H9 (cell line): ENCODE measurements around the gene LARGE1. TPM values are rescaled to one million over a fixed set of nuclear protein-coding genes. Genes with fewer than 3 reads are reported as not detected.

Experiments used
- DNase-seq: peaks from one replicate; pipeline ENCODE4 v3.0.0-alpha.2; 2017
- H2AFZ ChIP-seq: one replicate; pipeline ENCODE4 v1.6.1; 2013; ENCODE audit warnings: mild to moderate bottlenecking, low read length, control low read depth, moderate library complexity
- H2AK5ac ChIP-seq: 2 replicates; pipeline ENCODE4 v1.6.1; 2013; ENCODE audit warnings: low read length, control low read depth, mixed read lengths; ENCODE audit not compliant: insufficient read length
- H2BK120ac ChIP-seq: one replicate; pipeline ENCODE4 v1.6.1; 2013; ENCODE audit warnings: low read depth, mild to moderate bottlenecking, low read length, control low read depth, inconsistent platforms; ENCODE audit not compliant: poor library complexity, severe bottlenecking
- H2BK12ac ChIP-seq: 2 replicates; pipeline ENCODE4 v1.6.1; 2013; ENCODE audit warnings: low read length, control low read depth, mixed read lengths, low read depth; ENCODE audit not compliant: insufficient read length
- H2BK15ac ChIP-seq: 2 replicates; pipeline ENCODE4 v1.6.1; 2013; ENCODE audit warnings: low read depth, low read length, control low read depth
- H2BK20ac ChIP-seq: one replicate; pipeline ENCODE4 v1.6.1; 2013; ENCODE audit warnings: low read depth, mild to moderate bottlenecking, low read length, control low read depth, inconsistent platforms; ENCODE audit not compliant: poor library complexity, severe bottlenecking
- H2BK5ac ChIP-seq: 2 replicates; pipeline ENCODE4 v1.6.1; 2013; ENCODE audit warnings: low read length, control low read depth, mixed read lengths; ENCODE audit not compliant: insufficient read length
- H3K14ac ChIP-seq: 2 replicates; pipeline ENCODE4 v1.6.1; 2013; ENCODE audit warnings: low read length, control low read depth; ENCODE audit not compliant: insufficient read depth
- H3K18ac ChIP-seq: 2 replicates; pipeline ENCODE4 v1.6.1; 2013; ENCODE audit warnings: low read depth, mild to moderate bottlenecking, mixed read lengths, low read length, control low read depth; ENCODE audit not compliant: insufficient read length
- H3K23ac ChIP-seq: 2 replicates; pipeline ENCODE4 v1.6.1; 2013; ENCODE audit warnings: low read length, control low read depth, mixed read lengths, low read depth; ENCODE audit not compliant: insufficient read length
- H3K23me2 ChIP-seq: 2 replicates; pipeline ENCODE4 v1.6.1; 2013; ENCODE audit warnings: low read depth, mild to moderate bottlenecking, mixed read lengths, low read length, control low read depth; ENCODE audit not compliant: insufficient read length, poor library complexity, severe bottlenecking
- H3K27ac ChIP-seq: 2 replicates; pipeline ENCODE4 v1.5.1; 2013; ENCODE audit warnings: low read length, control low read depth, mixed read lengths, low read depth; ENCODE audit not compliant: insufficient read length
- H3K27me3 ChIP-seq: 2 replicates; pipeline ENCODE4 v1.6.1; 2013; ENCODE audit warnings: low read length, control low read depth, inconsistent platforms; ENCODE audit not compliant: insufficient read depth
- H3K4ac ChIP-seq: 2 replicates; pipeline ENCODE4 v1.6.1; 2013; ENCODE audit warnings: low read depth, mild to moderate bottlenecking, control low read depth, inconsistent platforms, low read length, moderate library complexity
- H3K4me1 ChIP-seq: 2 replicates; pipeline ENCODE4 v1.6.1; 2013; ENCODE audit warnings: low read length, control low read depth, inconsistent platforms; ENCODE audit not compliant: insufficient read depth
- H3K4me2 ChIP-seq: 2 replicates; pipeline ENCODE4 v1.6.1; 2013; ENCODE audit warnings: low read length, control low read depth, mixed read lengths; ENCODE audit not compliant: insufficient read length, insufficient read depth
- H3K56ac ChIP-seq: 2 replicates; pipeline ENCODE4 v1.6.1; 2013; ENCODE audit warnings: low read depth, mild to moderate bottlenecking, mixed read lengths, low read length, control low read depth; ENCODE audit not compliant: insufficient read length
- H3K79me1 ChIP-seq: 2 replicates; pipeline ENCODE4 v1.6.1; 2013; ENCODE audit warnings: low read depth, mild to moderate bottlenecking, moderate library complexity, low read length, control low read depth, inconsistent platforms; ENCODE audit not compliant: insufficient read depth, poor library complexity, severe bottlenecking
- H3K79me2 ChIP-seq: 2 replicates; pipeline ENCODE4 v1.6.1; 2013; ENCODE audit warnings: low read length, control low read depth, inconsistent platforms; ENCODE audit not compliant: insufficient read depth
- H3K9ac ChIP-seq: 2 replicates; pipeline ENCODE4 v1.6.1; 2013; ENCODE audit warnings: low read length, control low read depth, mixed read lengths; ENCODE audit not compliant: insufficient read length; ENCODE audit errors: extremely low read depth
- H3K9me3 ChIP-seq: one replicate; pipeline ENCODE4 v1.6.1; 2013; ENCODE audit warnings: low read depth, low read length, inconsistent platforms; ENCODE audit not compliant: control insufficient read depth
- H3T11ph ChIP-seq: one replicate; pipeline ENCODE4 v1.6.1; 2013; ENCODE audit warnings: mild to moderate bottlenecking, low read length, control low read depth, inconsistent platforms
- H4K20me1 ChIP-seq: one replicate; pipeline ENCODE4 v1.6.1; 2013; ENCODE audit not compliant: control insufficient read depth, insufficient read length, insufficient read depth
- H4K5ac ChIP-seq: 2 replicates; pipeline ENCODE4 v1.6.1; 2013; ENCODE audit warnings: low read depth, mild to moderate bottlenecking, mixed read lengths, low read length, control low read depth; ENCODE audit not compliant: insufficient read length
- H4K8ac ChIP-seq: replicated peaks from 2 replicates; pipeline ENCODE4 v1.6.1; 2013; ENCODE audit warnings: low read length, control low read depth, mixed read lengths, low read depth; ENCODE audit not compliant: insufficient read length
- H4K91ac ChIP-seq: 2 replicates; pipeline ENCODE4 v1.6.1; 2013; ENCODE audit warnings: low read depth, mild to moderate bottlenecking, moderate library complexity, mixed read lengths, low read length, control low read depth; ENCODE audit not compliant: insufficient read length
- H3K27ac Mint-ChIP-seq, 3 experiments: 2 replicates in 2 of 3; 3 replicates in 1 of 3; pipeline ENCODE4 v1.8.0; 2020 to 2021; ENCODE audit warnings: mixed read lengths in 3 of 3, mild to moderate bottlenecking in 1 of 3, moderate library complexity in 1 of 3
- H3K27me3 Mint-ChIP-seq: 2 replicates; pipeline ENCODE4 v1.8.0; 2021; ENCODE audit warnings: low read depth, mild to moderate bottlenecking, moderate library complexity, mixed read lengths
- H3K36me3 Mint-ChIP-seq, 3 experiments: 2 replicates in 2 of 3; 3 replicates in 1 of 3; pipeline ENCODE4 v1.8.0; 2020 to 2021; ENCODE audit warnings: low read depth in 3 of 3, mixed read lengths in 3 of 3; ENCODE audit not compliant: insufficient read depth in 1 of 3
- H3K4me1 Mint-ChIP-seq, 2 experiments: 2 replicates each; pipeline ENCODE4 v1.8.0; 2020; ENCODE audit warnings: mixed read lengths in 2 of 2
- H3K4me3 Mint-ChIP-seq, 2 experiments: 2 replicates in 1 of 2; 3 replicates in 1 of 2; pipeline ENCODE4 v1.8.0; 2020 to 2021; ENCODE audit warnings: mild to moderate bottlenecking in 2 of 2, mixed read lengths in 2 of 2, moderate library complexity in 1 of 2
- H3K9me3 Mint-ChIP-seq, 2 experiments: 2 replicates in 1 of 2; 3 replicates in 1 of 2; pipeline ENCODE4 v1.8.0; 2020; ENCODE audit warnings: mild to moderate bottlenecking in 2 of 2, mixed read lengths in 2 of 2, moderate library complexity in 1 of 2
- WGBS: extraction: QIAGEN DNeasy Blood & Tissue Kit; methylation state at CpG from one replicate; pipeline ENCODE4 v1.1.7; 2013; ENCODE audit warnings: missing lambda C conversion rate, low lambda C conversion rate, mixed read lengths; ENCODE audit not compliant: insufficient read length; ENCODE audit errors: extremely low coverage; 5-methylcytosine and 5-hydroxymethylcytosine counted together
- total RNA-seq: library from RNA; stranded (reverse); gene quantifications from 2 replicates; pipeline ENCODE4 v1.2.1, GENCODE V29; 2021
- TF ChIP-seq, protein P1 (sequence below): fragments of 200-600 bp; sonication (generic); conservative IDR thresholded peaks from 3 replicates; pipeline ENCODE4 v1.8.0; 2021; ENCODE audit warnings: antibody characterized with exemption, mild to moderate bottlenecking

LARGE1 gene
- total RNA-seq, 1 experiment from 2014 or later, result 43.5 TPM

DNA sequence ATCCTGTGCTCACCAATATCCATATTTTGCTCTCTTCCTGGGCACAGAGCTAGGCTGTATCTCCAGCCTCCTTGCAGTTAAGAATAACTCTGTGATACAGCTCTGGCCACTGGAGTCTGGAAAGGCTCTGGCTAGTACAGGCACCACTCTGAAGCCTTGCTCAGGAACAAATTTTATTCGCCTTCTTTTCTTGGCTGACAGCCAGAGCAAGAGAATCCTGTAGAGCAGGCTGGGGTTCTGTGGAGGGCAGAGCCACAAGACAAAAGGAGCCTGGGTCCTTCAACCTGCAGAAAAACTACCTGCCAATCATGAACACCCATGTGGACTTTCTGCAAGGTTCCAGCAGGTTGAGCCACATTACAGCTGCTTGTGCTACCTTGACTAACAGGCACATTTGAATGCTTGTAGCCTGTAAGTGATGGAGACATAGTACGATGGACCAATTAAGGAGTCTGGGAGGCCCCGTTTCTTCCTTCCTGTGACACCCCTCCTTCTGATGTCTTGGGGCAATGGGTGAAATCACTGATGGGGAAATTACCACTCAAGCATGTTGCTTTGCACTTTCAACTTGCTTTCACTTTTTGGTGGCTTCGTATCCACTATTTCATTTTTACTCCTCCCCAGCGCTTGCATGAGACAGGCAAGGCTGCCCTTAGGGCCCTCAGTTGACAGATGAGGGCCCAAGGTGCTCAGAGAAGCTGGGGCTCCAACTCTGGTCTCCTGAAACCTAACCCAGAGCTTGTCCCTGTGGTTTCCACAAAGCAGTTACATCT, 594.9 kb downstream of the LARGE1 start:
- Histone ChIP-seq H3K9me3 (no peaks in the 10 kb centered on the region), H3K27me3 (no peaks in the 10 kb centered on the region), H3K79me1 (no peaks in the 10 kb centered on the region), H4K20me1 (no peaks in the 10 kb centered on the region), H3K14ac (no peak overlapping the region), H3K27ac (no peak overlapping the region), H2BK12ac (no peak overlapping the region), H3K4me2 (no peak overlapping the region), H2BK120ac (no peak overlapping the region), H3K4ac (no peak overlapping the region), H3K23ac (no peak overlapping the region), H3K56ac (no peak overlapping the region), H2AK5ac (no peak overlapping the region), H4K8ac (no peak overlapping the region), H3K4me1 (no peaks in the 10 kb centered on the region), H3K9ac (no peak overlapping the region), H3K23me2 (no peaks in the 10 kb centered on the region), H4K5ac (no peak overlapping the region), H3T11ph (no peak overlapping the region), H2BK15ac (no peak overlapping the region), H2AFZ (no peak overlapping the region), H2BK5ac (no peak overlapping the region), H3K79me2 (no peaks in the 10 kb centered on the region), H2BK20ac (no peak overlapping the region), H3K18ac (no peak overlapping the region), H4K91ac (no peak overlapping the region)
- H3K4me1 Mint-ChIP-seq, result peaks cover 2 to 7% of the 10 kb centered on the region in 2 experiments
- DNase-seq, result no peak
- H3K36me3 Mint-ChIP-seq, result peaks cover 0 to 2% (median 0%) of the 10 kb centered on the region in 3 experiments; a peak in 3 of 7 replicates
- TF ChIP-seq, protein P1, sequence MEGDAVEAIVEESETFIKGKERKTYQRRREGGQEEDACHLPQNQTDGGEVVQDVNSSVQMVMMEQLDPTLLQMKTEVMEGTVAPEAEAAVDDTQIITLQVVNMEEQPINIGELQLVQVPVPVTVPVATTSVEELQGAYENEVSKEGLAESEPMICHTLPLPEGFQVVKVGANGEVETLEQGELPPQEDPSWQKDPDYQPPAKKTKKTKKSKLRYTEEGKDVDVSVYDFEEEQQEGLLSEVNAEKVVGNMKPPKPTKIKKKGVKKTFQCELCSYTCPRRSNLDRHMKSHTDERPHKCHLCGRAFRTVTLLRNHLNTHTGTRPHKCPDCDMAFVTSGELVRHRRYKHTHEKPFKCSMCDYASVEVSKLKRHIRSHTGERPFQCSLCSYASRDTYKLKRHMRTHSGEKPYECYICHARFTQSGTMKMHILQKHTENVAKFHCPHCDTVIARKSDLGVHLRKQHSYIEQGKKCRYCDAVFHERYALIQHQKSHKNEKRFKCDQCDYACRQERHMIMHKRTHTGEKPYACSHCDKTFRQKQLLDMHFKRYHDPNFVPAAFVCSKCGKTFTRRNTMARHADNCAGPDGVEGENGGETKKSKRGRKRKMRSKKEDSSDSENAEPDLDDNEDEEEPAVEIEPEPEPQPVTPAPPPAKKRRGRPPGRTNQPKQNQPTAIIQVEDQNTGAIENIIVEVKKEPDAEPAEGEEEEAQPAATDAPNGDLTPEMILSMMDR, result no peak
- no peaks in the 10 kb centered on the region for H3K27me3 Mint-ChIP-seq
- H3K4me3 Mint-ChIP-seq, result no peak overlapping the region
- no CpG with 5 or more reads among the region's 5 CpGs for WGBS
- no peaks in the 10 kb centered on the region for H3K9me3 Mint-ChIP-seq
- no peak overlapping the region for H3K27ac Mint-ChIP-seq
